Neuronal stem cell (in vitro differentiated cells): ENCODE data around the gene ADAM15.

Source experiments
- DNase-seq: peaks from one replicate; pipeline ENCODE4 v3.0.0-alpha.2; 2013; ENCODE audit warnings: low spot score
- H2AFZ ChIP-seq: one replicate; pipeline ENCODE4 v1.6.1; 2013; ENCODE audit warnings: mild to moderate bottlenecking, low read length, inconsistent platforms
- H2AK5ac ChIP-seq: 2 replicates; pipeline ENCODE4 v1.6.1; 2013; ENCODE audit warnings: low read depth, mild to moderate bottlenecking, inconsistent platforms, low read length, moderate library complexity, mixed read lengths
- H2BK120ac ChIP-seq: 2 replicates; pipeline ENCODE4 v1.6.1; 2013; ENCODE audit warnings: low read depth, mild to moderate bottlenecking, inconsistent platforms, low read length, moderate library complexity, mixed read lengths
- H2BK12ac ChIP-seq: one replicate; pipeline ENCODE4 v1.6.1; 2013; ENCODE audit warnings: low read length, inconsistent platforms
- H2BK15ac ChIP-seq: 2 replicates; pipeline ENCODE4 v1.6.1; 2013; ENCODE audit warnings: mild to moderate bottlenecking, low read length, inconsistent platforms, mixed read lengths
- H2BK5ac ChIP-seq: one replicate; pipeline ENCODE4 v1.6.1; 2013; ENCODE audit warnings: inconsistent platforms, mild to moderate bottlenecking, low read length, moderate library complexity
- H3K14ac ChIP-seq: one replicate; pipeline ENCODE4 v1.6.1; 2013; ENCODE audit warnings: low read length, inconsistent platforms
- H3K18ac ChIP-seq: 2 replicates; pipeline ENCODE4 v1.6.1; 2013; ENCODE audit warnings: low read length, inconsistent platforms
- H3K23ac ChIP-seq: 2 replicates; pipeline ENCODE4 v1.6.1; 2013; ENCODE audit warnings: low read depth, mild to moderate bottlenecking, mixed read lengths, low read length, inconsistent platforms; ENCODE audit not compliant: poor library complexity
- H3K27ac ChIP-seq: replicated peaks from 3 replicates; pipeline ENCODE4 v1.5.1; 2013; ENCODE audit warnings: low read length, inconsistent platforms
- H3K27me3 ChIP-seq, 3 experiments: 2 replicates each; pipeline ENCODE4 v1.6.1; 2013; ENCODE audit warnings: low read length in 3 of 3, mild to moderate bottlenecking in 2 of 3, inconsistent platforms in 1 of 3, low read depth in 1 of 3, mixed read lengths in 1 of 3, moderate library complexity in 1 of 3; ENCODE audit not compliant: control insufficient read depth in 3 of 3, insufficient read depth in 3 of 3
- H3K36me3 ChIP-seq, 2 donors: replicated peaks in 1 of 2; 2 replicates each; pipeline ENCODE4 v1.6.1; 2013; ENCODE audit warnings: low read length in 2 of 2; ENCODE audit not compliant: control insufficient read depth in 2 of 2, insufficient read depth in 2 of 2
- H3K4ac ChIP-seq: 2 replicates; pipeline ENCODE4 v1.6.1; 2013; ENCODE audit warnings: inconsistent platforms, mild to moderate bottlenecking, low read length, moderate library complexity
- H3K4me1 ChIP-seq, 2 donors: 1 replicate in 1 of 2; 2 replicates in 1 of 2; pipeline ENCODE4 v1.6.1; 2013; ENCODE audit warnings: low read length in 2 of 2, low read depth in 1 of 2; ENCODE audit not compliant: control insufficient read depth in 2 of 2, insufficient read depth in 1 of 2
- H3K4me2 ChIP-seq: one replicate; pipeline ENCODE4 v1.6.1; 2013; ENCODE audit warnings: mild to moderate bottlenecking, low read length, inconsistent platforms; ENCODE audit not compliant: insufficient read depth, poor library complexity, severe bottlenecking
- H3K4me3 ChIP-seq, 2 donors: 2 replicates each; pipeline ENCODE4 v1.5.1; 2013; ENCODE audit warnings: low read length in 2 of 2, mild to moderate bottlenecking in 2 of 2, inconsistent platforms in 1 of 2, moderate library complexity in 1 of 2
- H3K79me1 ChIP-seq: one replicate; pipeline ENCODE4 v1.6.1; 2013; ENCODE audit warnings: low read depth, mild to moderate bottlenecking, inconsistent platforms, low read length, moderate library complexity
- H3K9ac ChIP-seq: one replicate; pipeline ENCODE4 v1.6.1; 2013; ENCODE audit warnings: mild to moderate bottlenecking, low read depth, low read length, inconsistent platforms; ENCODE audit not compliant: poor library complexity
- H3K9me3 ChIP-seq, 2 donors: replicated peaks in 1 of 2; 2 replicates each; pipeline versions ENCODE3 to v1.6.1; 2013; ENCODE audit warnings: low read length in 2 of 2, mild to moderate bottlenecking in 2 of 2, inconsistent platforms in 1 of 2, low read depth in 1 of 2, mixed read lengths in 1 of 2, moderate library complexity in 1 of 2; ENCODE audit not compliant: control insufficient read depth in 2 of 2, insufficient read depth in 1 of 2
- H4K8ac ChIP-seq: one replicate; pipeline ENCODE4 v1.6.1; 2013; ENCODE audit warnings: low read depth, mild to moderate bottlenecking, inconsistent platforms, low read length, moderate library complexity
- H4K91ac ChIP-seq: one replicate; pipeline ENCODE4 v1.6.1; 2013; ENCODE audit warnings: low read length, low read depth, mild to moderate bottlenecking, inconsistent platforms; ENCODE audit not compliant: poor library complexity
- WGBS, 2 donors: extraction: QIAGEN DNeasy Blood & Tissue Kit; methylation state at CpG; one replicate each; pipeline ENCODE4 v1.1.7; 2013; ENCODE audit warnings: missing lambda C conversion rate in 2 of 2, mixed read lengths in 1 of 2; ENCODE audit not compliant: insufficient read length in 2 of 2, insufficient replicate concordance in 1 of 2; ENCODE audit errors: extremely low coverage in 2 of 2; 5-methylcytosine and 5-hydroxymethylcytosine counted together

ADAM15 gene

DNA sequence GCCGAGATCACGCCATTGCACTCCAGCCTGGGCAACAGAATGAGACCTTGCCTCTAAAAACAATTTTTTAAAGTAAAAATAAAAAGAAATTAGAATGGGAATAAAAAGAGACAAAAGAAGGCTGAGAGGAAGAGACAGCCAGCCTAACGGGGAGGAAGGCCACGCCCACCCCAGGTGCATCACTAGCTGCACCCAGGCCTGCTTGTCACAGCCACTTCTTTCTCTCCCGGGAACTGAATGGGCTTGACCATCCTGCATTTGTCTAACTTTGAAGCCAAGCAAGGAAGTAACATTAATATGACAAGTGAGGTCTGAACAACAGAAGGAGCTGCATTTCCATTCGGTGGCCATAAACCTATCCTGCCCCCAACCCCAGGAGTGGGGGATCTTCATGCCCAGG, 55.7 kb downstream of the ADAM15 start:
- no peak overlapping the region for H3K4ac ChIP-seq
- no CpG with 5 or more reads among the region's 6 CpGs for WGBS, 2 donors
- H2BK120ac ChIP-seq = no peak overlapping the region
- H3K27me3 ChIP-seq = peaks cover 0 to 44% (median 0%) of the 10 kb centered on the region in 3 experiments
- H2BK12ac ChIP-seq = no peak overlapping the region
- H3K4me2 ChIP-seq = no peak overlapping the region
- no peak overlapping the region for H2BK5ac ChIP-seq
- no peak overlapping the region for H4K8ac ChIP-seq
- no peaks in the 10 kb centered on the region for H3K36me3 ChIP-seq
- H2BK15ac ChIP-seq = peak overlapping the region; percentile 43
- H3K23ac ChIP-seq = no peak overlapping the region
- H3K4me1 ChIP-seq = no peaks in the 10 kb centered on the region
- H4K91ac ChIP-seq = no peak overlapping the region
- H3K27ac ChIP-seq = no peak overlapping the region
- H2AK5ac ChIP-seq = no peak overlapping the region
- no peak overlapping the region for H2AFZ ChIP-seq
- H3K9me3 ChIP-seq = no peaks in the 10 kb centered on the region
- no peak overlapping the region for H3K18ac ChIP-seq
- H3K9ac ChIP-seq = no peak overlapping the region
- no peak overlapping the region for H3K4me3 ChIP-seq
- no peaks in the 10 kb centered on the region for H3K79me1 ChIP-seq
- no peak for DNase-seq
- H3K14ac ChIP-seq = no peak overlapping the region

DNA sequence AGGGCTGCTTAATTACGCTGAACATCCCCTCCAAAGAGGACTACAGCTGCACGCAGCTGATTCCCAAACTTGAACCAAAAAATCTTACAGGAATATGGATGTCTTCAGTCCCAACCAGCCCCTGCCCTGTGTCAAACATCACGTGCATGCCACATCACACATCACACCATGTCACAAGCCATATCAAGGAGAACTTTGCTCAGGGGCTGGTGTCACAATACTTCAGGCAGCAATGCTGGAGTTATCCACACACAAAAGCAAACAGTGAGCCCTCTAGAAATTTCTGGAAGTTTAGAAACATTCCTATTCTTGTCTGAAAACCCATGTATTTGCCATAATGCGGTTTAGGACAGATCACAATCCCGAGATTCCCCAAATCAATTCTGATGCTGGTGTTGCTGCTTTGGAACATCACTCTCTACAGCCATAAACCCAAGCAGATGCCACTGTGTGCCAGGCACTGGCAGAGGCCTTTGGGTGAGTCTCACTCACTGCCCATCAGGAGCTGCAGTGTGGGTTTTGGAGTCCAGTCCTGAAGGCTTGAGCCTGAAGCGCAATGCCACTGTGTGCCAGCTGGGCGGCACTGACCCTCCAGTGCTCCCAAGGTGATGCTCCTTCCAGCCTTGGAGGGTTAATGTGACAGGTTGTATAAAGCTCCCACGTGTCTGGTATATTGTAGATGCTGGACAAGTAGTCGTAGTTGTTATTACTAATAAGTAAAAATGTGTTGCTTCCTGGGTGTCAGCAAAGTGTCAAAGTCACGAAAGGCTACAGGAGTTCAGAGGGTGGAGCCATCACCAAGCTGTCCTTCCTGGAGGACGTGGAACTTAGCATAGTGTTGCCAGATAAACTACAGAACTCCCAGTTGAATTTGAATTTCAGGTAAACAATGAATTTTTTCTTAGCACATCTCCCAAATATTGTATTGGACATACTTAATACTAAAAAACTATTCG, 56.5 kb downstream of the ADAM15 start:
- H2AK5ac ChIP-seq = no peak overlapping the region
- peaks cover 0 to 2% of the 10 kb centered on the region in 2 donors for H3K4me1 ChIP-seq
- H3K9ac ChIP-seq = no peak overlapping the region
- no peak overlapping the region for H2AFZ ChIP-seq
- H3K79me1 ChIP-seq = no peaks in the 10 kb centered on the region
- no peak overlapping the region for H4K8ac ChIP-seq
- H2BK15ac ChIP-seq = peak overlapping the region; percentile 43
- H3K27ac ChIP-seq = no peak overlapping the region
- H2BK120ac ChIP-seq = no peak overlapping the region
- H3K27me3 ChIP-seq = peaks cover 0 to 47% (median 0%) of the 10 kb centered on the region in 3 experiments
- WGBS, 2 donors = no CpG with 5 or more reads among the region's 12 CpGs
- H4K91ac ChIP-seq = no peak overlapping the region
- H3K23ac ChIP-seq = no peak overlapping the region
- no peak overlapping the region for H3K4me2 ChIP-seq
- H3K4me3 ChIP-seq = no peak overlapping the region
- DNase-seq = no peak
- H2BK12ac ChIP-seq = no peak overlapping the region
- H2BK5ac ChIP-seq = no peak overlapping the region
- H3K14ac ChIP-seq = no peak overlapping the region
- H3K36me3 ChIP-seq = no peaks in the 10 kb centered on the region
- H3K18ac ChIP-seq = no peak overlapping the region
- H3K9me3 ChIP-seq = no peaks in the 10 kb centered on the region
- H3K4ac ChIP-seq = no peak overlapping the region

DNA sequence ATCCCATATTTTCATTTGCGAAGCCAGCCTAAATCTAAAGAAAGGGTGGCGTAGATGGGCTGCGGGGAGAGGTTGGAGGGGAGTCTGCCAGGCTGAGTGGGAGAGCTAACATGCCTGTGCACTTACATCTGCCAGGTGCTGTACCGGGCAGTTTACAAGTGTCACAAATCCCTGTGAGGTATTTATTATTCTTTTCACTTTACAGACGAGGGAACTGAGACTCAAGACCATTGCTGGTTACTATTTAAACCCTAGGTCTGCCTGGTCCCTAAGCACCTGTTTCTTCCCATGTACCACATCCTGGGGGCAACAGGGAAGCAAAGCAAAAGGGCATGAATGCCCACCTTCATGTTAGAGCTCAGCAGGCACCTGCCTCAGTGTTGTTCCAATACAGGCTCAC, 57.2 kb downstream of the ADAM15 start:
- H4K91ac ChIP-seq = no peak overlapping the region
- H2AK5ac ChIP-seq = no peak overlapping the region
- peaks cover 0 to 46% (median 0%) of the 10 kb centered on the region in 3 experiments for H3K27me3 ChIP-seq
- H4K8ac ChIP-seq = no peak overlapping the region
- no peak overlapping the region for H3K9ac ChIP-seq
- peaks cover 0 to 2% of the 10 kb centered on the region in 2 donors for H3K4me1 ChIP-seq
- no peak overlapping the region for H2BK15ac ChIP-seq
- no peaks in the 10 kb centered on the region for H3K79me1 ChIP-seq
- no peak overlapping the region for H2AFZ ChIP-seq
- no peak overlapping the region for H2BK5ac ChIP-seq
- no peaks in the 10 kb centered on the region for H3K36me3 ChIP-seq
- no peak overlapping the region for H3K23ac ChIP-seq
- no CpG with 5 or more reads among the region's 5 CpGs for WGBS, 2 donors
- no peak overlapping the region for H3K14ac ChIP-seq
- H3K27ac ChIP-seq = no peak overlapping the region
- no peak for DNase-seq
- no peak overlapping the region for H2BK12ac ChIP-seq
- H3K18ac ChIP-seq = no peak overlapping the region
- H3K4me3 ChIP-seq = no peak overlapping the region
- no peak overlapping the region for H3K4ac ChIP-seq
- no peak overlapping the region for H2BK120ac ChIP-seq
- no peak overlapping the region for H3K4me2 ChIP-seq
- no peaks in the 10 kb centered on the region for H3K9me3 ChIP-seq

DNA sequence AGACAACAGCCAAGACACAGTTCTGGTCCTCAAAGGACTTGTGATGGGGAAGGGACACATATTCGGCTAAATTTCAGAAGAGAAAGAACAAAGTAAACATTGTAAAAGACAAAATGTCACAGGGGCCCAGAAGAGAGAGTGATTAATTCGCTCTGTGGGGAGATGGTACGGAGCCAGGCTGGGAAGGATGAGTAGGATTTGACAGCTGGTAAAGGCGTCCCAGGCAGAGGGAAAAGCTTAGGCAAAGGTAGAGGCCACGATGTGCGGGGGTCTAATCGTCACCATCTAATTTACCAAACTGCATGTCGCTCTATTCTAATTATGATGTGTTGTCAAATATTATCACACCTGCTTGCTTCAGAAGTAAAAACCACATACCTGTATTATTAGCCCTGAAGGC, 59.3 kb downstream of the ADAM15 start:
- Histone ChIP-seq H2BK5ac (no peak overlapping the region), H3K79me1 (no peaks in the 10 kb centered on the region), H3K9ac (no peak overlapping the region), H3K4me2 (no peak overlapping the region), H3K4me3 (no peak overlapping the region), H3K14ac (no peak overlapping the region), H3K4me1 (peaks cover 0 to 2% of the 10 kb centered on the region in 2 donors), H2AK5ac (no peak overlapping the region), H4K8ac (no peak overlapping the region), H2BK15ac (no peak overlapping the region), H3K4ac (no peak overlapping the region), H3K9me3 (no peaks in the 10 kb centered on the region), H2BK120ac (no peak overlapping the region), H4K91ac (no peak overlapping the region), H3K27ac (no peak overlapping the region), H2BK12ac (no peak overlapping the region), H2AFZ (no peak overlapping the region), H3K27me3 (peaks cover 0 to 42% (median 2%) of the 10 kb centered on the region in 3 experiments), H3K23ac (no peak overlapping the region), H3K18ac (no peak overlapping the region), H3K36me3 (no peaks in the 10 kb centered on the region)
- DNase-seq = no peak
- no CpG with 5 or more reads among the region's 8 CpGs for WGBS, 2 donors
